Prostate gland (tissue), 2 donors: ENCODE data around the gene SLC17A8. TPM values are rescaled to one million over a fixed set of nuclear protein-coding genes. Genes with fewer than 3 reads are reported as not detected.

ENCODE experiments used
- DNase-seq: peaks from one replicate; pipeline ENCODE4 v3.0.0-alpha.2; 2019; ENCODE audit warnings: low spot score
- H3K27ac ChIP-seq, 2 donors: fragments of 200-600 bp; sonication (generic); 2 replicates each; pipeline ENCODE4 v1.5.1; 2017 to 2019
- H3K27me3 ChIP-seq: fragments of 200-600 bp; sonication (generic); replicated peaks from 2 replicates; pipeline ENCODE4 v1.5.1; 2019; ENCODE audit not compliant: insufficient read depth
- H3K36me3 ChIP-seq, 2 donors: fragments of 200-600 bp; sonication (generic); 1 replicate in 1 of 2; 2 replicates in 1 of 2; pipeline versions ENCODE4 v1.5.1 to v1.8.1; 2017 to 2019
- H3K4me1 ChIP-seq: fragments of 200-600 bp; sonication (generic); replicated peaks from 2 replicates; pipeline ENCODE4 v1.5.1; 2019
- H3K4me3 ChIP-seq, 2 donors: fragments of 200-600 bp; sonication (generic); 2 replicates each; pipeline ENCODE4 v1.5.1; 2017 to 2019
- H3K9me3 ChIP-seq: fragments of 200-600 bp; sonication (generic); 2 replicates; pipeline ENCODE4 v1.5.1; 2017
- CTCF ChIP-seq, 4 experiments: fragments of 200-600 bp in 2 of 4; fragments of 450-650 bp in 2 of 4; sonication (generic) in 2 of 4; IDR thresholded peaks; 1 replicate in 3 of 4; 2 replicates in 1 of 4; pipeline ENCODE4 v1.5.1; 2016 to 2019; ENCODE audit warnings: antibody characterized with exemption in 4 of 4, mild to moderate bottlenecking in 2 of 4, moderate library complexity in 2 of 4
- POLR2A ChIP-seq: fragments of 450-650 bp; IDR thresholded peaks from one replicate; pipeline ENCODE4 v1.6.1; 2016; ENCODE audit warnings: antibody characterized with exemption, mild to moderate bottlenecking
- POLR2AphosphoS5 ChIP-seq: sonication (generic); formaldehyde crosslinking; IDR thresholded peaks from one replicate; pipeline ENCODE4 v1.6.1; 2017; ENCODE audit warnings: antibody characterized with exemption
- WGBS: methylation state at CpG from one replicate; pipeline ENCODE4 v1.1.5; 2018; 5-methylcytosine and 5-hydroxymethylcytosine counted together
- intact Hi-C: fragments of 100-400 bp; cut with DNase I; formaldehyde crosslinking; loops from one replicate; pipeline ENCODE4 v1.14.2; 2022
- total RNA-seq, 2 donors: library from RNA; depleted of rRNA; stranded (reverse); fragments of >200 nt; gene quantifications; one replicate each; pipeline ENCODE4 v1.1.0, GENCODE V29; 2016

The SLC17A8 gene
- total RNA-seq, 2 donors from 2014 or later = not detected

GRCh38 chr12:100450735-100451134, 93.9 kb downstream of the SLC17A8 start:
- DNase-seq = no peak
- Histone ChIP-seq H3K27me3 (no peaks in the 10 kb centered on the region), H3K4me1 (no peaks in the 10 kb centered on the region), H3K27ac (no peak overlapping the region), H3K36me3 (no peaks in the 10 kb centered on the region), H3K4me3 (no peak overlapping the region), H3K9me3 (no peaks in the 10 kb centered on the region)
- no peak for TF ChIP-seq CTCF (IDR thresholded peaks at IDR 0.05)
- no peak for TF ChIP-seq POLR2AphosphoS5
- TF ChIP-seq POLR2A = no peak
- intact Hi-C loops = no loop called here
- WGBS = 35% methylated on average over 3 of the region's 3 CpGs

GRCh38 chr12:100453951-100454350, 97.1 kb downstream of the SLC17A8 start:
- H3K4me1 ChIP-seq = no peaks in the 10 kb centered on the region
- no peak overlapping the region for H3K27ac ChIP-seq
- H3K27me3 ChIP-seq = no peaks in the 10 kb centered on the region
- H3K36me3 ChIP-seq = no peaks in the 10 kb centered on the region
- intact Hi-C loops = no loop called here
- H3K9me3 ChIP-seq = no peaks in the 10 kb centered on the region
- H3K4me3 ChIP-seq = no peak overlapping the region
- TF ChIP-seq POLR2AphosphoS5 (no peak), CTCF (IDR thresholded peaks at IDR 0.05) (no peak), POLR2A (no peak)
- WGBS = 49% methylated on average over 3 of the region's 3 CpGs
- no peak for DNase-seq

- 80% methylated on average over 3 of the region's 3 CpGs for WGBS
- no peak for DNase-seq
- Histone ChIP-seq H3K27me3 (no peaks in the 10 kb centered on the region), H3K9me3 (no peaks in the 10 kb centered on the region), H3K4me3 (no peak overlapping the region), H3K36me3 (no peaks in the 10 kb centered on the region), H3K4me1 (no peaks in the 10 kb centered on the region), H3K27ac (no peak overlapping the region)
- intact Hi-C loops = no loop called here
- no peak for TF ChIP-seq POLR2AphosphoS5
- no peak for TF ChIP-seq POLR2A
- TF ChIP-seq CTCF (IDR thresholded peaks at IDR 0.05) = no peak
Measured at GRCh38 chr12:100455896-100456295, 99.0 kb downstream of the SLC17A8 start.

GRCh38 chr12:100458191-100458590, 101.3 kb downstream of the SLC17A8 start:
- no peaks in the 10 kb centered on the region for H3K9me3 ChIP-seq
- no peaks in the 10 kb centered on the region for H3K36me3 ChIP-seq
- H3K27me3 ChIP-seq = no peaks in the 10 kb centered on the region
- 81% methylated on average over 4 of the region's 4 CpGs for WGBS
- no peak overlapping the region for H3K27ac ChIP-seq
- no peak for DNase-seq
- no peaks in the 10 kb centered on the region for H3K4me1 ChIP-seq
- TF ChIP-seq POLR2A = no peak
- no peak for TF ChIP-seq CTCF (IDR thresholded peaks at IDR 0.05)
- no peak for TF ChIP-seq POLR2AphosphoS5
- intact Hi-C loops = no loop called here
- H3K4me3 ChIP-seq = no peak overlapping the region

- WGBS = 71% methylated on average over 3 of the region's 3 CpGs
- intact Hi-C loops = no loop called here
- Histone ChIP-seq H3K9me3 (no peaks in the 10 kb centered on the region), H3K4me1 (no peaks in the 10 kb centered on the region), H3K27ac (no peak overlapping the region), H3K36me3 (no peaks in the 10 kb centered on the region), H3K4me3 (no peak overlapping the region), H3K27me3 (no peaks in the 10 kb centered on the region)
- DNase-seq = no peak
- TF ChIP-seq CTCF (IDR thresholded peaks at IDR 0.05) (no peak), POLR2A (no peak), POLR2AphosphoS5 (no peak)
Measured at GRCh38 chr12:100460702-100461101, 103.8 kb downstream of the SLC17A8 start.
